HT1080 (cell line): Measurements from ENCODE around the gene RHCE. TPM values are rescaled to one million over a fixed set of nuclear protein-coding genes. Genes with fewer than 3 reads are reported as not detected.
A peak's percentile ranks its signal among the peaks of the same experiment; 100 is the strongest.
"Not testable (repeated sequence)": the region's sequence is repeated elsewhere in the genome, so short reads cannot be mapped to it uniquely, and the experiment has no call there.

Experiments used
- DNase-seq: peaks from one replicate; pipeline ENCODE4 v3.0.0-alpha.2; 2015; ENCODE audit warnings: low read depth
- total RNA-seq: library from RNA; depleted of rRNA; stranded (reverse); fragments of >200 nt; shearing (Covaris generic); gene quantifications from 2 replicates; pipeline ENCODE4 v1.2.3, GENCODE V29; 2014

Gene RHCE
- total RNA-seq, 1 experiment from 2014 or later = 0.16 TPM

DNA sequence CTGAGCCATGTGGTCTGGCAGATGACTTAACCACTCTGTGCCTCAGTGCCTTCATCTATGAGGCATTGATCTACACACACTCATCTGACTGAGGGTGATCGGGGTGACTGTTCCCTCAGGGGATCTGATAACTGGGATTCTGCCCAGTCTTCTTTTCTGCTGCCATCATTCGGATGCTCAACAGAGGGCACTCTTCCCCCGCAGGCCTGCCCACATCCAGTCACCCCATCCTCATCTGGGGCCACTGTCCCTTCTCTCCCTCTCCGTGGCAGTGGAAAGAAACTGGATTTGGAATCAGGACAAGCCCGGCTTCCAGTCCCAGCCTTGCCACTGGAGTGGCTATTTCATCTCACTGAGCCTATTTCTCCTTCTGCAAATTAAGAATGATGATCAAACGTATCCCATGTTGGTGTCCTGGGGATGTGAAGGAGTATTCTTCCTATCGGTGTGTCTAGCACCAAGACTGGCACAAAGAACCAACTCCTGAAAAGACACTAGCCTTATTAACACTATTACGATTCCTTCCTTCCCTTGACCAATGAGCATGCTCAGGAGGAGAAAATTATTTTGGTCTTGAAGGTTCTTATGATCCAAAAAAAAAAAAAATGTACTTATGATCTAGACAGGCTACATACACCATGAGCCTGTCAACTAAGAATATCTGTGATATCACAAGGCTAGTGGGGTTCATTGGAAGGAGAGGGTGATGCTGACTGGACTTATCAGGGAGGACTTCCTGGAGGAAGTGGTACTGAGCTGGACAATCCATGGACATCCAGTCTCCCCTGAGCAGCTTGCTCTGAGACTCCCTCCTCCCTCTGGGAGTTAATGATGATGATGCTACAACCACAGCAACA, 17.4 kb downstream of the RHCE start:
- not testable (repeated sequence) for DNase-seq

- DNase-seq = not testable (repeated sequence)
These were observed 22.5 kb downstream of the RHCE start for GRCh38 chr1:25398079-25398478.

DNA sequence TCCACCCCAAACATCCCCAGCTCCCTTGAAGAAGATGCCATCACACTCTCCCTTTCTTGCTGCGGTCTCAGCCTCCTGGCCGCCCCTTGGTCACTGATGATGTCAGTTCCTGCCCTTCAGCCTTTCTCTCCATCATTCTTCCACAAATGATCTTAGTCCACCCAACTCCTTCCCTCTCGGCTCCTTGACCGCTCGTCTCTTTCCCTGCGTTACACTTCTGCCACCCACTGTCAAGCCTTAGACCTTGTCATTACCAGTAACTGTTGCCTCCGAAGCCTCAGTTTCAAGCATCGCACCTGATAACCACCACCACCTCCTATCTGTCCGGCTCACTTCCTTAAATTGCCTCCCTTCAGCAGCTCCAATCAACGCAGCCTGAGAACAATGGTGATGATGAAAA, 23.1 kb downstream of the RHCE start:
- DNase-seq = peak; percentile 26

- DNase-seq = no peak
These were observed 27.8 kb downstream of the RHCE start for GRCh38 chr1:25392841-25393240.

DNA sequence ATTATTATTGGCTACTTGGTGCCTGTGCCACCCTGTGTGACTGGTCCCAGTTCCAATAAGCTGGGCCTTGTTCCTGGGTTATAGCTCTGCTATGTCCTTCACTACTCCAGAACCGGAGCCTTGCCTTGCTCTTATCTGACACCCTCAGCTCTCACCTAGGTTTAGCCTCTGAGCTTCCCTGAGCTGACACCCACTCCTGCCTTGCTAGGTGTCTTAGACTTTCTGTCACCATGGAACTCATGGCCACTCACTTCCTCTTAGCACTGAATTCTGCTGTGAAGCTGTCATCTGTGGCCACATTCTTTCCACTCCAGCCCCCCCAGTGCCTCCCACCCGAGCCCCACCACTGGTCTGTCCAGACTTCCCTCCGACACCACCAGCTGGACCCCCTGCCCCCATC, 30.9 kb downstream of the RHCE start:
- not testable (repeated sequence) for DNase-seq

DNA sequence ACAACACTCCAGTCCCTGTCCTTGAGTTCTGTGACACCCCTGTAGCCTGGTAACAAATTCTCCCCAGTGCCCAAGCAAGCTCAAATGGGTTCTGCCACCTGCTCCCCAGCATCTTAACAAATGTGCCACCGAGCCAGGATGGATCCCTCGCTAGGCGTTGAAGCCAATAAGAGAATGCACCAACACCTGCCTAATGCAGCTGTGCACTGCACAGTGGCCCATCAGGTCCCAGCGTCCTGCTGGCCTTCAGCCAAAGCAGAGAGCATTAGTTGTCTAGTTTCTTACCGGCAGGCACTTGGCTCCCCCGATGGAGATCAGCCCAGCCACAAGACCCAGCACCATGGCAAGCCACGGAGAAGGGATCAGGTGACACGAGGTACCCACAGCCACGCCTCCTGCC, 31.9 kb downstream of the RHCE start:
- DNase-seq = not testable (repeated sequence)

GRCh38 chr1:25387096-25387495, 33.5 kb downstream of the RHCE start:
- DNase-seq = not testable (repeated sequence)

DNA sequence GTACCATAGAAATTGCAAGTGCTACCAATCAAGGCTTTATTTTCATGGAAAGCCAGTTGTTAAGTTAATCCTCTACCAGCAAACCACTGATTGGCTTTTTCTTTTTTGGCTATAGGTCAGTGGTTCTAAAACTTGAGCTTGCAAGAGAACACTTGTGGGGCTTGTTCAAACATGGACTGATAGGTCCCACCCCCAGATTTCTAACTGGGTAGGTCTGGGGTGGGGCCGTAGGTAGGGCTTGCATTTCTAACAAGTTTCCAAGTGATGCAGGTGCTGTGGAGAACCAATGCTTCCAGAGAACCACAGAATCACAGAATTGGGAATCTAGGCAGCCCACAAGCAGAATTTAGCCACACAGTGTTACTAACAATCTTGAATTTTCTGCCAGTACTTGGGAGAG, 36.8 kb downstream of the RHCE start:
- DNase-seq = not testable (repeated sequence)

- DNase-seq = not testable (repeated sequence)
These were observed 37.5 kb downstream of the RHCE start for GRCh38 chr1:25383090-25383489.

- not testable (repeated sequence) for DNase-seq
These were observed 38.1 kb downstream of the RHCE start for GRCh38 chr1:25382543-25382942.

DNA sequence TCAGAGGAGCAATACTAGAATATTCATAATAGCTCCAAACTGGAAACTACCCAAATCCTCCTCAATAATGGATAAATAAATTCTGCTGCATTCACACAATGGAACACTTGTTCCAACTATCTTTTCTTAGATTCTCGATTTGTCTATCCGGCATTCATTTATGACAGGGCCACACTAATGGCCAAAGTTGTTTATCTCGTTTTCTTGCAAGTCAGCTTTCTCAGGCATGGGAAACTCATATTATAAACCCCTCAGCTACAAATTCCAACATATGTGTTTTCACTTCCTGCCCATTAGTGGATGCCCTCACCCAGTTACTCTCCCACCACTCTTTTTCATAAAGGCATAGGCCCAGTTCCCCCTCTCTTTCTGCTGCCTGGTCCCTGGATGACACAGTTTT, 42.3 kb downstream of the RHCE start:
- DNase-seq = not testable (repeated sequence)

- peak; percentile 29 for DNase-seq
These were observed 48.9 kb downstream of the RHCE start for GRCh38 chr1:25371757-25372156.

DNA sequence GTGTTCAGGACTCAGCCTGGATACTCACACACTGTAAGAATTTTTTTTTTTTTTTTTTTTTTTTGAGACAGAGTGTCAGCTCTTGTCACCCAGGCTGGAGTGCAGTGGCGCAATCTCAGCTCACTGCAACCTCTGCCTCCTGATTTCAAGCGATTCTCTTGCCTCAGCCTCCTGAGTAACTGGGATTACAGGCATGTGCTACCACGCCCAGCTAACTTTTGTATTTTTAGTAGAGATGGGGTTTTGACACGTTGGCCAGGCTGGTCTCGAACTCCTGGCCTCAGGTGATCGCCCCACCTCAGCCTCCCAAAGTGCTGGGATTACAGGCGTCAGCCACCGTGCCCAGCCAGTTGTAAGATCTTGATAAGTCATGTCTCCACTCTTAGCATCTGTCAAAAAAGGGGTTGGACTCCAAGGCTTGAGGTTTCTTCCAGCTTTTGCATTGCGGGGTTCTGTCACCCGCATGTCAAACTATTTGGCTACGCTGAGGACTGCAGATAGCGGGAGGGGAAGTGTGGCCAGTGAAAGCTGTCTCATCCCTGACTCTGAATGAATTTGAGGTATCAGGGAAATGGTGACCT, 50.8 kb downstream of the RHCE start:
- DNase-seq = not testable (repeated sequence)

DNA sequence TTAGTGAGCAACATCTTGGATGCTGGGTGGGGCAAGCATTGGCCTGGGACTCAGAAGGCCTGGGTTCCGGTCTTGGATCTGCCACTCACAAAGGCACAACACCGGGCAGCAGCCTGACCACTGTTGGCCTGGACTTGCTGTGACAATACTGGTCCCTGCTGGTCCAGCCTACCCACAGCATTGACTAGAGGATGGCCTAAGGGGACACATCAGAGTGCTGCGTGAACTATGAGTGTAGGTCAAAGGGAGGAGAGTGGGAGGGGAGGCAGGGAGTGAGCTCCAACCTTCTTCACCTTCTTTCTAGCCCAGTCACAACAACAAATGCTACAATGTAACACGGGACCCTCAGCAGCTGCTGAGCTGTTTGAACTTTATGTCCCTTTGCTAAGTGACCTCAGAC, 51.4 kb downstream of the RHCE start:
- DNase-seq = no peak

DNA sequence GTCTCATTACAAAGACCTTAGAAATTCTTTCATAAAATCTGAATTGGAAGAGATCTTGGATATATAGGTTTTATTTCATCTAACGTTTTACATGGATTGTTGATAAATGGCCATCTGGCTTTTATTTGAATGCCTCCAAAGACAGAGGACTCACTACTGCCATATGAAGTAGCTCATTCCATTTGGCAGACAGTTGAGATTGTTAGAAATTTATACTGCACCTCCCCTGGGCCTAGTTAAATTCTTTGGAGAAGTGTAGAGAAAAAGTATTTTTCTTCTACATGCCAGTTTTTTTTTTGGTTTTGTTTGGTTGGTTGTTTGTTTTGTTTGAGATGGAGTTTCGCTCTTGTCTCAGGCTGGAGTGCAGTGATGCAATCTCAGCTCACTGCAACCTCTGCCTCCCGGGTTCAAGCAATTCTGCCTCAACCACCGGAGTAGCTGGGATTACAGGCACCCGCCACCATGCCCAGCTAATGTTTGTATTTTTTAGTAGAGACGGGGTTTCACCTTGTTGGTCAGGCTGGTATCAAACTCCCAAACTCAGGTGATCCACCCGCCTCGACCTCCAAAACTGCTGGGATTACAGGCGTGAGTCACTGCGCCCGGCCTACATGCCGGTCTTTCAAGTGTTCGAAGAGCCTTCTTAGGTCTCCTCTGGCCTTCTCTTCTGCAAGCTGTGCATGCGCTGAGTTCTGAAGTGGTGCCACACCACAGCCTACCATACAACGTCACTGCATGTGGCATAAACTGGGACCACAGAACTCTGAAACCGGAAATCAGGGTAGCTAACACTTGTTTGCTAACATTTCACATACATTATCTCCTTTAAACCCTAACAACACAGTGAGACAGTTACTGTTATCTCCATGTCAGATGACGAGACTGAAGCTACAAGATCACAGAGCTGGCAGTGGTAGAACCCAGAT, 57.7 kb downstream of the RHCE start:
- not testable (repeated sequence) for DNase-seq

DNA sequence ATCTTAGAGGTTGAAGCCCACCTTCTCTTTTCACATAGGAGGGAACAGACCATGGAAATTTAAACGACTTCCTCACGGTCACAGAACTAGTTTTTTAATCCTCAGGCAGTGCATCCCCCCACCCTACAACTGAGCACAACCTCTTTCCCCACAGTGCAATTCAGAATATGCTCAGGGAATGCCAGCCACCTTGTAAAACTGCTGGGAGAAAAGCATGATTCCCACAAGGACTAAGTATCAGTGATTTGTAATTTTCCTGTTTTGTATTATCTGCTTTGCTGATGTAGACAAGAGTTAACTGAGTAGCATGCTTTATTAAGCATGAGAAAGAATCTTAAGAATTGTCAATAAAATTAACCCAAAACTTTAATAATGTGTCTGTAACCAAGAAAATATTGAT, 58.7 kb downstream of the RHCE start:
- DNase-seq = no peak

- peak; percentile 87 for DNase-seq
These were observed 59.7 kb downstream of the RHCE start for GRCh38 chr1:25360596-25361581.

DNA sequence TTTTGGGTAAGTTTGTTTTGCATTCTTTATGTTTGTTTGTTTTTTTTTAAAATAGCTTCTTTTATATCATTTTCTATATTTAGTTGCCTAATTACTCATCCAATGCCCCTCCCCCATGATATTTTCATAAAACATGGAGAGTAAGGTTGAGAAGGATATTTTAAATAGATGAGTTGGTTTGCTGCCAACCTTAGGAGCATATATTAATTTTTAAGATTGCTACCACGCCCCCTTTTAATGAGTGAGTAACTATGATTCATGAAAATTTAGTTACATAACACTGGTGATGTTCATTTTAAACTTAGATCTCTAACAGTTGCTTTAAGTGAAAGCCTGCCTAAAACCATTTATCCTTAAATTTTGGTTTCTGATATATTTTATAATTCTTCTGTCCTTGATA, 63.8 kb downstream of the RHCE start:
- DNase-seq = no peak

DNA sequence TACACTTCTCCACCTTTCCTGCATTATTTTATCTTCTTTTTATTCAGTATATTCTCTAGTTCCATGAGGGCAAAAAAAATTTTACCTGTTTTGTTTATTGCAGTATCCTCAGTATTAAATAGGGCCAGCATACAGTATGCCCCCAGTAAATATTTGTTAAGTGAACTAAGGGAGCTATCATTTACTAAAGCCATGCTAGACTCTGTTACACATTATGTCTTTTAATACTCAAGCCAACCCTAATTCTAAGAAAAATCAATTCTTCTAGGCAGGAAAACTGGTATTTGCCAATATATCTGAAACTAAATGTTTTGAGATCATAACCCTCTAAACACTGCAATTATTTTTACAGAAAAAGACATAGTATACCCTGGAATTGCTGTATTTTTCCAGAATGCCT, 64.2 kb downstream of the RHCE start:
- DNase-seq = no peak

DNA sequence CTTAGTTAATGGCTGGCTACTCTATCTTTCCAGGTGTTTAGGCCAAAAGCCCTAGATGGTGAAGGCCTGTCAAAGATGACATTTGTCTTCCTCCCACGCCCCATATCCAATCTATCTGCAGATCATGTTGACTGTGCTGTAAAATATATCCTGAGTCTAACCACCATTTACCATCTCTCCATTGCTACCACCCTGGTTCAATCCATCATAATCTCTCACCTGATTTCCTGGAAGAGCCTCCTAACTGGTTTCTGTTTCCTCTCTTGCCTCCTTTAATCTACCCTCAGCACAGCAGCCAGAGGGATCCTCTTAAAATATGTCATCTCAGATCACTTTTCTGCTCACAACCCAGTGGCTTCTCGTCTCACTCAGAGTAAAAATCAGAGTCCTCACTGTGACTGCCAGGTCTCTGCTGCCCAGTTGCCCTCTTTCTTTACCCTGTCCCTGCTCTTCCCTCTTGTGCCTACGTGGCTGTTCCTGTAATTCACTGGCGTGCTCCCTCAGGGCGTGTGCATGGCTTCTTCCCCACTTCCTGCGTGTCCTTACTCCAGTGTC, 64.7 kb downstream of the RHCE start:
- no peak for DNase-seq
